Karpas-422 (cell line): ENCODE results near the gene THAP12. TPM values are rescaled to one million over a fixed set of nuclear protein-coding genes. Genes with fewer than 3 reads are reported as not detected.

Source experiments
- DNase-seq: peaks from one replicate; pipeline ENCODE4 v3.0.0-alpha.2; 2015
- H2AFZ ChIP-seq: fragments of 200-600 bp; sonication (generic); 2 replicates; pipeline ENCODE4 v1.6.1; 2014; ENCODE audit warnings: antibody characterized with exemption, low read length, mixed read lengths
- H3K27ac ChIP-seq: fragments of 200-600 bp; sonication (generic); 2 replicates; pipeline ENCODE4 v1.5.1; 2014; ENCODE audit warnings: mild to moderate bottlenecking, low read length, moderate library complexity
- H3K27me3 ChIP-seq: fragments of 200-600 bp; sonication (generic); 2 replicates; pipeline ENCODE4 v1.6.1; 2014; ENCODE audit warnings: low read length, mixed read lengths
- H3K36me3 ChIP-seq: fragments of 200-600 bp; sonication (generic); 2 replicates; pipeline ENCODE4 v1.6.1; 2014; ENCODE audit warnings: low read length, mixed read lengths; ENCODE audit not compliant: insufficient read depth
- H3K4me1 ChIP-seq: fragments of 200-600 bp; sonication (generic); 2 replicates; pipeline ENCODE4 v1.6.1; 2014; ENCODE audit warnings: mild to moderate bottlenecking, low read length, mixed read lengths
- H3K4me2 ChIP-seq: fragments of 200-600 bp; sonication (generic); 2 replicates; pipeline ENCODE4 v1.6.1; 2014; ENCODE audit warnings: low read length, low read depth, mild to moderate bottlenecking; ENCODE audit not compliant: poor library complexity, severe bottlenecking
- H3K4me3 ChIP-seq: fragments of 200-600 bp; sonication (generic); 2 replicates; pipeline ENCODE4 v1.5.1; 2014; ENCODE audit warnings: mild to moderate bottlenecking, antibody characterized with exemption, low read length, mixed read lengths
- H3K79me2 ChIP-seq: fragments of 200-600 bp; sonication (generic); 2 replicates; pipeline ENCODE4 v1.6.1; 2014; ENCODE audit warnings: mild to moderate bottlenecking, low read length, mixed read lengths
- H3K9ac ChIP-seq: fragments of 200-600 bp; sonication (generic); 2 replicates; pipeline ENCODE4 v1.6.0; 2014; ENCODE audit warnings: low read length
- H3K9me2 ChIP-seq: fragments of 200-600 bp; sonication (generic), shearing (Covaris generic); replicated peaks from 2 replicates; pipeline ENCODE4 v1.6.0; 2014; ENCODE audit warnings: mild to moderate bottlenecking, low read length, moderate library complexity; ENCODE audit not compliant: insufficient read depth
- H3K9me3 ChIP-seq: fragments of 300-700, 200-600 bp; sonication (generic); 2 replicates; pipeline ENCODE4 v1.6.1; 2014; ENCODE audit warnings: low read length, mixed read lengths
- H4K20me1 ChIP-seq: fragments of 200-600 bp; sonication (generic); 2 replicates; pipeline ENCODE4 v1.6.1; 2014; ENCODE audit warnings: mild to moderate bottlenecking, antibody characterized with exemption, low read length, low read depth; ENCODE audit not compliant: insufficient read depth
- total RNA-seq: library from RNA; depleted of rRNA; stranded (reverse); fragments of >200 nt; shearing (Covaris generic); gene quantifications from 2 replicates; pipeline ENCODE4 v1.2.3, GENCODE V29; 2014; ENCODE audit warnings: low replicate concordance

The THAP12 gene
- total RNA-seq, 1 experiment from 2014 or later = 126 TPM

- Histone ChIP-seq H3K4me1 (peaks cover 48% of the 10 kb centered on the region), H3K27ac (no peak overlapping the region), H3K9ac (no peak overlapping the region), H3K36me3 (peaks cover 9% of the 10 kb centered on the region; the same call in 1 of the 2 replicates), H4K20me1 (0 out of 2 replicates have a peak, but pooled peaks cover 5% of the 10 kb centered on the region), H3K9me2 (no peaks in the 10 kb centered on the region), H3K4me3 (no peak overlapping the region), H3K9me3 (no peaks in the 10 kb centered on the region), H3K79me2 (peaks cover 98% of the 10 kb centered on the region), H3K27me3 (no peaks in the 10 kb centered on the region), H2AFZ (no peak overlapping the region), H3K4me2 (no peak overlapping the region)
- DNase-seq = no peak
Observed at GRCh38 chr11:76369406-76369805, 11.5 kb downstream of the THAP12 start.

- Histone ChIP-seq H3K27me3 (no peaks in the 10 kb centered on the region), H4K20me1 (0 out of 2 replicates have a peak, but pooled peaks cover 5% of the 10 kb centered on the region)
Observed at GRCh38 chr11:76368490-76368889, 12.4 kb downstream of the THAP12 start.

GRCh38 chr11:76365038-76365679 is 15.8 kb downstream of the THAP12 start:
- H3K4me1 ChIP-seq = peaks cover 37% of the 10 kb centered on the region
- peaks cover 98% of the 10 kb centered on the region for H3K79me2 ChIP-seq
- H3K27me3 ChIP-seq = no peaks in the 10 kb centered on the region
- no peak overlapping the region for H3K4me2 ChIP-seq
- 0 out of 2 replicates have a peak, but pooled peaks cover 5% of the 10 kb centered on the region for H4K20me1 ChIP-seq
- H3K27ac ChIP-seq = no peak overlapping the region
- DNase-seq = no peak
- no peak overlapping the region for H2AFZ ChIP-seq
- no peaks in the 10 kb centered on the region for H3K9me3 ChIP-seq
- no peak overlapping the region for H3K4me3 ChIP-seq
- peaks cover 32% of the 10 kb centered on the region for H3K36me3 ChIP-seq
- H3K9me2 ChIP-seq = no peaks in the 10 kb centered on the region
- no peak overlapping the region for H3K9ac ChIP-seq

More at GRCh38 chr11:76368490-76368889, 12.4 kb downstream of the THAP12 start:
- Histone ChIP-seq H3K79me2 (peaks cover 98% of the 10 kb centered on the region), H3K36me3 (peaks cover 14% of the 10 kb centered on the region; the same call in 1 of the 2 replicates), H3K27ac (peak overlapping the region; percentile 8; the same call in 1 of the 2 replicates), H3K9ac (no peak overlapping the region), H3K9me2 (no peaks in the 10 kb centered on the region), H3K9me3 (no peaks in the 10 kb centered on the region), H2AFZ (no peak overlapping the region), H3K4me3 (no peak overlapping the region), H3K4me1 (peaks cover 41% of the 10 kb centered on the region), H3K4me2 (no peak overlapping the region)
- no peak for DNase-seq

GRCh38 chr11:76362716-76363115 is 18.2 kb downstream of the THAP12 start:
- H3K4me2 ChIP-seq = no peak overlapping the region
- H3K9me3 ChIP-seq = peaks cover 4% of the 10 kb centered on the region; the same call in 1 of the 2 replicates
- H3K9me2 ChIP-seq = no peaks in the 10 kb centered on the region
- DNase-seq = no peak
- H4K20me1 ChIP-seq = no peaks in the 10 kb centered on the region
- H3K9ac ChIP-seq = no peak overlapping the region
- H3K79me2 ChIP-seq = peaks cover 98% of the 10 kb centered on the region
- H3K4me1 ChIP-seq = peaks cover 13% of the 10 kb centered on the region
- H3K4me3 ChIP-seq = no peak overlapping the region
- no peak overlapping the region for H3K27ac ChIP-seq
- H3K27me3 ChIP-seq = no peaks in the 10 kb centered on the region
- H3K36me3 ChIP-seq = peaks cover 56% of the 10 kb centered on the region
- H2AFZ ChIP-seq = no peak overlapping the region

- H3K9me3 ChIP-seq = peaks cover 8% of the 10 kb centered on the region; the same call in 1 of the 2 replicates
- no peak overlapping the region for H3K4me2 ChIP-seq
- H3K4me1 ChIP-seq = peaks cover 10% of the 10 kb centered on the region
- peaks cover 98% of the 10 kb centered on the region for H3K79me2 ChIP-seq
- H3K36me3 ChIP-seq = peaks cover 65% of the 10 kb centered on the region
- H3K4me3 ChIP-seq = no peak overlapping the region
- DNase-seq = no peak
- H3K27ac ChIP-seq = no peak overlapping the region
- no peak overlapping the region for H3K9ac ChIP-seq
- H2AFZ ChIP-seq = no peak overlapping the region
- no peaks in the 10 kb centered on the region for H4K20me1 ChIP-seq
- no peaks in the 10 kb centered on the region for H3K9me2 ChIP-seq
- no peaks in the 10 kb centered on the region for H3K27me3 ChIP-seq
Observed at GRCh38 chr11:76361776-76362175, 19.2 kb downstream of the THAP12 start.

GRCh38 chr11:76361374-76361773 is 19.6 kb downstream of the THAP12 start:
- Histone ChIP-seq H3K9me2 (no peaks in the 10 kb centered on the region), H3K36me3 (peaks cover 69% of the 10 kb centered on the region), H2AFZ (no peak overlapping the region), H3K9me3 (peaks cover 8% of the 10 kb centered on the region), H3K4me1 (peaks cover 6% of the 10 kb centered on the region), H3K79me2 (peaks cover 96% of the 10 kb centered on the region), H3K4me2 (no peak overlapping the region), H3K27me3 (no peaks in the 10 kb centered on the region), H3K4me3 (no peak overlapping the region), H3K27ac (no peak overlapping the region), H3K9ac (no peak overlapping the region), H4K20me1 (no peaks in the 10 kb centered on the region)
- DNase-seq = no peak

- Histone ChIP-seq H3K9ac (no peak overlapping the region), H3K4me3 (no peak overlapping the region), H3K36me3 (peaks cover 75% of the 10 kb centered on the region), H3K4me1 (no peaks in the 10 kb centered on the region), H3K27me3 (no peaks in the 10 kb centered on the region), H2AFZ (no peak overlapping the region), H3K9me2 (no peaks in the 10 kb centered on the region), H3K27ac (no peak overlapping the region), H3K9me3 (peaks cover 30% of the 10 kb centered on the region), H3K4me2 (no peak overlapping the region), H4K20me1 (no peaks in the 10 kb centered on the region), H3K79me2 (peaks cover 65% of the 10 kb centered on the region)
- DNase-seq = no peak
Observed at GRCh38 chr11:76355172-76355571, 25.8 kb downstream of the THAP12 start.

GRCh38 chr11:76348348-76348747 is 32.6 kb downstream of the THAP12 start:
- Histone ChIP-seq H3K4me2 (no peak overlapping the region), H3K4me3 (no peak overlapping the region), H3K36me3 (peaks cover 12% of the 10 kb centered on the region), H3K9ac (no peak overlapping the region), H3K9me2 (no peaks in the 10 kb centered on the region), H3K79me2 (0 out of 2 replicates have a peak, but pooled peaks cover 9% of the 10 kb centered on the region), H4K20me1 (0 out of 2 replicates have a peak, but pooled peaks cover 3% of the 10 kb centered on the region), H3K27ac (no peak overlapping the region), H2AFZ (no peak overlapping the region), H3K4me1 (no peaks in the 10 kb centered on the region), H3K27me3 (no peaks in the 10 kb centered on the region), H3K9me3 (no peaks in the 10 kb centered on the region)
- DNase-seq = no peak
